SU-DHL-6 (cell line): ENCODE results near the gene PSME4.

Source experiments
- CTCF ChIP-seq: fragments of 200-600 bp; sonication (generic); IDR thresholded peaks from one replicate; pipeline ENCODE4 v1.5.1; 2017; ENCODE audit warnings: antibody characterized with exemption, mild to moderate bottlenecking, low read length, moderate library complexity; ENCODE audit not compliant: insufficient read depth, poor library complexity, severe bottlenecking
- EZH2phosphoT487 ChIP-seq: fragments of 200-600 bp; sonication (generic), shearing (Covaris generic); conservative IDR thresholded peaks from 2 replicates; pipeline ENCODE4 v1.6.1; 2018; ENCODE audit warnings: mild to moderate bottlenecking, antibody characterized with exemption, low read length, moderate library complexity, mixed read lengths

GRCh38 chr2:53942280-53942679 lies 28.5 kb downstream of the PSME4 start:
- no peak for TF ChIP-seq CTCF
- no peak for TF ChIP-seq EZH2phosphoT487
